GM21528 (cell line): ENCODE results near the gene AHRR.

Source experiments
- ATAC-seq: cut with Tn5 transposase; IDR thresholded peaks from one replicate; pipeline ENCODE4 v1.9.1; 2021; ENCODE audit warnings: mild to moderate bottlenecking, moderate library complexity; ENCODE audit not compliant: unreplicated experiment, low FRiP score

AHRR gene

GRCh38 chr5:405421-405820 is 83.9 kb downstream of the AHRR start:
- no peak for ATAC-seq

GRCh38 chr5:406041-406440 is 84.5 kb downstream of the AHRR start:
- ATAC-seq, result no peak

GRCh38 chr5:407051-407450 is 85.5 kb downstream of the AHRR start:
- no peak for ATAC-seq

- no peak for ATAC-seq
These were observed 86.3 kb downstream of the AHRR start for GRCh38 chr5:407801-408268.

GRCh38 chr5:410911-411517 is 89.5 kb downstream of the AHRR start:
- ATAC-seq, result no peak

- no peak for ATAC-seq
These were observed 90.2 kb downstream of the AHRR start for GRCh38 chr5:411728-412127.

GRCh38 chr5:414991-415927 is 93.7 kb downstream of the AHRR start:
- ATAC-seq, result peak; percentile 75

GRCh38 chr5:415928-416635 is 94.6 kb downstream of the AHRR start:
- ATAC-seq, result peak; percentile 21

- no peak for ATAC-seq
These were observed 95.1 kb downstream of the AHRR start for GRCh38 chr5:416636-416960.

- no peak for ATAC-seq
These were observed 96.0 kb downstream of the AHRR start for GRCh38 chr5:417301-418161.

GRCh38 chr5:418162-419121 is 96.9 kb downstream of the AHRR start:
- no peak for ATAC-seq

GRCh38 chr5:419970-420369 is 98.5 kb downstream of the AHRR start:
- ATAC-seq, result no peak

GRCh38 chr5:420632-421286 is 99.2 kb downstream of the AHRR start:
- no peak for ATAC-seq

GRCh38 chr5:421287-421880 is 99.9 kb downstream of the AHRR start:
- no peak for ATAC-seq

- ATAC-seq, result no peak
These were observed 100.4 kb downstream of the AHRR start for GRCh38 chr5:421901-422300.

GRCh38 chr5:422323-423232 is 101.1 kb downstream of the AHRR start:
- no peak for ATAC-seq

GRCh38 chr5:423233-423565 is 101.7 kb downstream of the AHRR start:
- no peak for ATAC-seq
